ENCODE data around the gene CFAP73. TPM values are rescaled to one million over a fixed set of nuclear protein-coding genes. Genes with fewer than 3 reads are reported as not detected.

Gene CFAP73
- total RNA-seq, 2 experiments from 2014 or later = 1.7 to 1.9 TPM

GRCh38 chr12:113197518-113198077, 48.1 kb downstream of the CFAP73 start:
- intact Hi-C loops (cut with micrococcal nuclease) = loop anchor here (5.0 to 10.0 kb wide), 2 partner anchors 35 to 217 kb away; no protein-coding TSS in a partner anchor
- TF ChIP-seq, protein P1, sequence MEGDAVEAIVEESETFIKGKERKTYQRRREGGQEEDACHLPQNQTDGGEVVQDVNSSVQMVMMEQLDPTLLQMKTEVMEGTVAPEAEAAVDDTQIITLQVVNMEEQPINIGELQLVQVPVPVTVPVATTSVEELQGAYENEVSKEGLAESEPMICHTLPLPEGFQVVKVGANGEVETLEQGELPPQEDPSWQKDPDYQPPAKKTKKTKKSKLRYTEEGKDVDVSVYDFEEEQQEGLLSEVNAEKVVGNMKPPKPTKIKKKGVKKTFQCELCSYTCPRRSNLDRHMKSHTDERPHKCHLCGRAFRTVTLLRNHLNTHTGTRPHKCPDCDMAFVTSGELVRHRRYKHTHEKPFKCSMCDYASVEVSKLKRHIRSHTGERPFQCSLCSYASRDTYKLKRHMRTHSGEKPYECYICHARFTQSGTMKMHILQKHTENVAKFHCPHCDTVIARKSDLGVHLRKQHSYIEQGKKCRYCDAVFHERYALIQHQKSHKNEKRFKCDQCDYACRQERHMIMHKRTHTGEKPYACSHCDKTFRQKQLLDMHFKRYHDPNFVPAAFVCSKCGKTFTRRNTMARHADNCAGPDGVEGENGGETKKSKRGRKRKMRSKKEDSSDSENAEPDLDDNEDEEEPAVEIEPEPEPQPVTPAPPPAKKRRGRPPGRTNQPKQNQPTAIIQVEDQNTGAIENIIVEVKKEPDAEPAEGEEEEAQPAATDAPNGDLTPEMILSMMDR (IDR thresholded peaks at IDR 0.05) = no peak
- H3K4me1 Mint-ChIP-seq (ENCODE audit: low read depth) = no peaks in the 10 kb centered on the region
- ATAC-seq (no peak), DNase-seq (no peak)
- POLR2A ChIA-PET = interaction anchor here (1.2 kb wide), 1 partner anchor 12 kb away, joined by 5 read pairs; the partner anchor contains the start of genes DDX54 and RITA1
- no peak overlapping the region for H3K4me3 Mint-ChIP-seq
- no peaks in the 10 kb centered on the region for H3K9me3 Mint-ChIP-seq
- no peaks in the 10 kb centered on the region for H3K36me3 Mint-ChIP-seq (ENCODE audit: low read depth)
- CTCF ChIA-PET = interaction anchor here (0.7 to 3.7 kb wide), 6 partner anchors 10 to 228 kb away, joined by 3 to 15 read pairs (median 4); partner anchors contain the start of genes DDX54 and RITA1
- H3K27me3 Mint-ChIP-seq = no peaks in the 10 kb centered on the region
- H3K27ac Mint-ChIP-seq = no peak overlapping the region

- Mint-ChIP-seq H3K27me3 (no peaks in the 10 kb centered on the region), H3K9me3 (no peaks in the 10 kb centered on the region), H3K36me3 (ENCODE audit: low read depth) (no peaks in the 10 kb centered on the region), H3K4me3 (no peak overlapping the region), H3K27ac (no peak overlapping the region), H3K4me1 (ENCODE audit: low read depth) (no peaks in the 10 kb centered on the region)
- ChIA-PET POLR2A (interaction anchor here (1.2 kb wide), 1 partner anchor 13 kb away, joined by 5 read pairs; the partner anchor contains the start of genes DDX54 and RITA1), CTCF (interaction anchor here (0.7 kb wide), 1 partner anchor 35 kb away, joined by 3 read pairs; no protein-coding TSS in a partner anchor)
- no peak for DNase-seq
- TF ChIP-seq, protein P1 (IDR thresholded peaks at IDR 0.05) = no peak
- no peak for ATAC-seq
- intact Hi-C loops (cut with micrococcal nuclease) = loop anchor here (5.0 to 10.0 kb wide), 2 partner anchors 34 to 217 kb away; no protein-coding TSS in a partner anchor
These were observed 48.8 kb downstream of the CFAP73 start for GRCh38 chr12:113198296-113198695.

- CTCF ChIA-PET = interaction anchor here (1.2 to 1.6 kb wide), 2 partner anchors 26 to 34 kb away, joined by 3 to 5 read pairs; no protein-coding TSS in a partner anchor
- H3K9me3 Mint-ChIP-seq = no peaks in the 10 kb centered on the region
- POLR2A ChIA-PET = no interaction called here
These were observed 50.7 kb downstream of the CFAP73 start for GRCh38 chr12:113200021-113200797.

DNA sequence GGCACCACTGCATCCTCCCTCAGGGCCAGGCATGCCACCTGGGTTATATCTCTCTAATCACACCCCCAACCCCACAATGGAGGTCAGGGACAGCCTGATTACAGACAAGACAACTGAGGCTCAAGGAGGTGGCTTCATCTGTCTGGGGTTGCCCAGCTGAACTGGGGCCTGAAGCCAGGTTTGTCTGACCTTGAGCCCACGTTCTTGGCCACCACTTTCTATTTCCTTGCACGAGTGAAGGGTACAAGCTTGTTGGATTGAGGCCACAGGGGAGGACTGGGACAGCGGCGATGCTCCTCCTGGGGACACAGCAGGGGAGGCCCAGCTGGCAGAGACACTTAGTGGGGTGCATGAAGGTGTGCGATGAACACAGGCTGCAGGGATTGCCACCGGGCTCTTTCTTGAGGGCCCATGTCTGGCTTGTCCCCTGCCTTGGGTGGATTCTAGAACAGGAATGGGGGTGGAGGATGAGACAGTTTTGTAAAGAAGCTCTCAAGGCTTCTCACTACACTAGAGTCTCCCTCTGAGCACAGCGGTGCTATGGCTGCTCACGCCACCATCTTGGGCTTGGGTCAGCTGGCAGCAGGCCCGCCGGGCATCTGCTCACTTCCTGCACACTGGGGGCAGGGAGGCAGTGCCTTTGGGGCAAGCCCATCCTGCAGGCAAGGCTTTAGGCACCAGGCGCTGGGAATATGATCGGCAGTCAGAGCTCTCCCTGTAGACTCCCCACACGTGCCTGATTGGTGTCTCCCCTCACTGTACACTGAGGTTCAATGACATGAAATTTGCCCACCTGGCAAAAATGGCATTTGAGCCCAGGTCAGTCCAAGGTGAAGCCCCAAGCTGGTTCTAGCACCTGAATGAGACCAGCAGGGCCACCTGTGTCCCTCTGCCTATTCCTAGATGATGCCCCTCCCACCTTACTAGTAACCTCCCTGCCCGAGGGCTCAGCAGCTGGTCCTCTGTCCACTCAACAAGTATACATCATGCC, 52.0 kb downstream of the CFAP73 start:
- Mint-ChIP-seq H3K9me3 (peaks cover 3% of the 10 kb centered on the region), H3K27ac (no peak overlapping the region)
- POLR2A ChIA-PET = interaction anchor here (1.0 to 1.7 kb wide), 2 partner anchors 10 to 30 kb away, joined by 4 to 5 read pairs; no protein-coding TSS in a partner anchor

More at GRCh38 chr12:113200021-113200797, 50.7 kb downstream of the CFAP73 start:
- DNase-seq (no peak), ATAC-seq (no peak)
- intact Hi-C loops (cut with micrococcal nuclease) = no loop called here
- Mint-ChIP-seq H3K27ac (no peak overlapping the region), H3K36me3 (ENCODE audit: low read depth) (no peaks in the 10 kb centered on the region), H3K4me1 (ENCODE audit: low read depth) (peaks cover 6% of the 10 kb centered on the region), H3K4me3 (no peak overlapping the region), H3K27me3 (no peaks in the 10 kb centered on the region)
- TF ChIP-seq, protein P1 (IDR thresholded peaks at IDR 0.05) = no peak

More for the DNA sequence above, 52.0 kb downstream of the CFAP73 start:
- no peak for ATAC-seq
- Mint-ChIP-seq H3K4me3 (no peak overlapping the region), H3K36me3 (ENCODE audit: low read depth) (no peaks in the 10 kb centered on the region), H3K27me3 (no peaks in the 10 kb centered on the region), H3K4me1 (ENCODE audit: low read depth) (peaks cover 11% of the 10 kb centered on the region)
- TF ChIP-seq, protein P1 (IDR thresholded peaks at IDR 0.05) = no peak
- no peak for DNase-seq
- intact Hi-C loops (cut with micrococcal nuclease) = no loop called here
- CTCF ChIA-PET = interaction anchor here (1.6 kb wide), 1 partner anchor 27 kb away, joined by 5 read pairs; no protein-coding TSS in a partner anchor
